HG03460 (cell line): ENCODE data around the gene ACOT11.
"Not testable (repeated sequence)": the region's sequence is repeated elsewhere in the genome, so short reads cannot be mapped to it uniquely, and the experiment has no call there.

ENCODE experiments used
- ATAC-seq: cut with Tn5 transposase; IDR thresholded peaks from one replicate; pipeline ENCODE4 v1.9.1; 2021; ENCODE audit not compliant: unreplicated experiment

The ACOT11 gene

GRCh38 chr1:54547601-54548388, at the start of gene ACOT11:
Gene ACOT11 (plus strand): TSS chr1:54548228. CDS start chr1:54548310, 82 bp downstream.
- no peak for ATAC-seq

GRCh38 chr1:54498383-54499096, 49.5 kb upstream of the ACOT11 start:
- no peak for ATAC-seq

- no peak for ATAC-seq
These were observed 49.0 kb upstream of the ACOT11 start for GRCh38 chr1:54499097-54499359.

GRCh38 chr1:54499360-54500106, 48.5 kb upstream of the ACOT11 start:
- ATAC-seq = no peak

GRCh38 chr1:54500107-54500431, 48.0 kb upstream of the ACOT11 start:
- no peak for ATAC-seq

- no peak for ATAC-seq
These were observed 46.2 kb upstream of the ACOT11 start for GRCh38 chr1:54501849-54502248.

GRCh38 chr1:54502342-54502741, 45.7 kb upstream of the ACOT11 start:
- ATAC-seq = no peak

- ATAC-seq = no peak
These were observed 41.4 kb upstream of the ACOT11 start for GRCh38 chr1:54506594-54506993.

GRCh38 chr1:54507033-54507870, 40.8 kb upstream of the ACOT11 start:
- ATAC-seq = no peak

- no peak for ATAC-seq
These were observed 37.2 kb upstream of the ACOT11 start for GRCh38 chr1:54510715-54511270.

GRCh38 chr1:54513921-54514580, 34.0 kb upstream of the ACOT11 start:
- not testable (repeated sequence) for ATAC-seq

- ATAC-seq = no peak
These were observed 31.6 kb upstream of the ACOT11 start for GRCh38 chr1:54516249-54516920.

GRCh38 chr1:54517496-54517895, 30.5 kb upstream of the ACOT11 start:
- no peak for ATAC-seq

- ATAC-seq = no peak
These were observed 29.5 kb upstream of the ACOT11 start for GRCh38 chr1:54518489-54518888.

GRCh38 chr1:54519709-54520108, 28.3 kb upstream of the ACOT11 start:
- ATAC-seq = no peak

GRCh38 chr1:54520631-54521321, 27.3 kb upstream of the ACOT11 start:
- no peak for ATAC-seq

- not testable (repeated sequence) for ATAC-seq
These were observed 21.5 kb upstream of the ACOT11 start for GRCh38 chr1:54526565-54526964.

- no peak for ATAC-seq
These were observed 19.4 kb upstream of the ACOT11 start for GRCh38 chr1:54528613-54529012.

- no peak for ATAC-seq
These were observed 16.0 kb upstream of the ACOT11 start for GRCh38 chr1:54532033-54532432.
